Measurements from ENCODE around the gene RALGAPA1.
"Not testable (repeated sequence)": the region's sequence is repeated elsewhere in the genome, so short reads cannot be mapped to it uniquely, and the experiment has no call there.

RALGAPA1 gene

DNA sequence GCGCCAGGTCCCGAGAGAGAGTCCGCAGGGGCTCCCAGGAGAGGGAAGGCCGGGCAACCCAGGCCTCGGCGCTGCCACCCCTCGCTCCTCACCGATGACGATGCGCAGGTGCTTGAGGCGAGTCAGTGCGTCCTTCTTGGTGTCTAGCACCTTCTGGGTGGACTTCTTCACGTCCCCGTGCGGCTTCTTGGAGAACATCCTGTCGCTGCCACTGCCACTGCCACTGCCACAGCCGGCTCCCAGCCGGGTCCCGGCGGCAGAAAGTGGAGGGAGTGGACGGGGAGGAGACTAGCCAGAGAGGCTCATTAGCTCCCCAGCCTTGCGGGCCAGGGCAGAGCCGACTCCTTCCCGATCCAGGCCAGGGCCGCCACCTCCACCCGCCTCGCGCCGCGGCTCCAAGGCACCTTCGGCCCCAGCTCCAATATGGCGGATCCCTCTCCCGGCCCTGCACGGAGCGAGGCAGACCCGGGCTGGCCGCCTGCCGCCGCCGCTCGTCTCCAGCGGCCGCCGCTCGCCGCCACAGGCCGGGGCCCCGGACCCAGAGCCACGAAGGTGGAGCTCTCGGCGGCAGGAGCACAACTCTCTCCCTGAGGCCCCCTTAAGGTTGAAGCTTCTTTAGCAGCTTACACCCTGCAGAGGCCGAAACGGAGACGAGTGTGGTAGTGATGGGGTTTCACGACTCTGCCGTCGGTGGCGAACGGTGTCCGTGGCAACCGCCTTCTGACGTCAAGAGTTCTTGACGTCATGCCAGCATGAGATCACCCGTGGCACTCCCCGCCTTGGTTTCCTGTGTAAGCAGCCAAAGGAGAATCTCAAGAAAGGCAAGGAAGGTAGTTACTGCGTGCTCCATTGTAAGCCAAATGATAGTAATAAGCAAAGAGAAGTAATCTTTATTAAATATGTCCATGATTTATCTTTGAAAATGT is at the start of gene RALGAPA1:
Gene RALGAPA1 (minus strand): TSS at position 658 of the 926 bp plus-strand sequence. CDS start 460 bp downstream, at position 198.
- TF ChIP-seq, protein P1, sequence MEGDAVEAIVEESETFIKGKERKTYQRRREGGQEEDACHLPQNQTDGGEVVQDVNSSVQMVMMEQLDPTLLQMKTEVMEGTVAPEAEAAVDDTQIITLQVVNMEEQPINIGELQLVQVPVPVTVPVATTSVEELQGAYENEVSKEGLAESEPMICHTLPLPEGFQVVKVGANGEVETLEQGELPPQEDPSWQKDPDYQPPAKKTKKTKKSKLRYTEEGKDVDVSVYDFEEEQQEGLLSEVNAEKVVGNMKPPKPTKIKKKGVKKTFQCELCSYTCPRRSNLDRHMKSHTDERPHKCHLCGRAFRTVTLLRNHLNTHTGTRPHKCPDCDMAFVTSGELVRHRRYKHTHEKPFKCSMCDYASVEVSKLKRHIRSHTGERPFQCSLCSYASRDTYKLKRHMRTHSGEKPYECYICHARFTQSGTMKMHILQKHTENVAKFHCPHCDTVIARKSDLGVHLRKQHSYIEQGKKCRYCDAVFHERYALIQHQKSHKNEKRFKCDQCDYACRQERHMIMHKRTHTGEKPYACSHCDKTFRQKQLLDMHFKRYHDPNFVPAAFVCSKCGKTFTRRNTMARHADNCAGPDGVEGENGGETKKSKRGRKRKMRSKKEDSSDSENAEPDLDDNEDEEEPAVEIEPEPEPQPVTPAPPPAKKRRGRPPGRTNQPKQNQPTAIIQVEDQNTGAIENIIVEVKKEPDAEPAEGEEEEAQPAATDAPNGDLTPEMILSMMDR (IDR thresholded peaks at IDR 0.05; ENCODE audit: unreplicated experiment in 3 of 3) = peak; percentile 40 to 41 (median 41)
- peak within 1 kb of the TSS; percentile 96 to 99 (median 98) for H3K4me3 Mint-ChIP-seq
- peaks cover 21% of the 10 kb centered on the region for H3K4me1 Mint-ChIP-seq
- not testable (repeated sequence) for H3K36me3 Mint-ChIP-seq (ENCODE audit: low read depth); H3K9me3 Mint-ChIP-seq; H3K27me3 Mint-ChIP-seq (ENCODE audit: low read depth)
- peak within 1 kb of the TSS; percentile 71 to 96 (median 83) for H3K27ac Mint-ChIP-seq

DNA sequence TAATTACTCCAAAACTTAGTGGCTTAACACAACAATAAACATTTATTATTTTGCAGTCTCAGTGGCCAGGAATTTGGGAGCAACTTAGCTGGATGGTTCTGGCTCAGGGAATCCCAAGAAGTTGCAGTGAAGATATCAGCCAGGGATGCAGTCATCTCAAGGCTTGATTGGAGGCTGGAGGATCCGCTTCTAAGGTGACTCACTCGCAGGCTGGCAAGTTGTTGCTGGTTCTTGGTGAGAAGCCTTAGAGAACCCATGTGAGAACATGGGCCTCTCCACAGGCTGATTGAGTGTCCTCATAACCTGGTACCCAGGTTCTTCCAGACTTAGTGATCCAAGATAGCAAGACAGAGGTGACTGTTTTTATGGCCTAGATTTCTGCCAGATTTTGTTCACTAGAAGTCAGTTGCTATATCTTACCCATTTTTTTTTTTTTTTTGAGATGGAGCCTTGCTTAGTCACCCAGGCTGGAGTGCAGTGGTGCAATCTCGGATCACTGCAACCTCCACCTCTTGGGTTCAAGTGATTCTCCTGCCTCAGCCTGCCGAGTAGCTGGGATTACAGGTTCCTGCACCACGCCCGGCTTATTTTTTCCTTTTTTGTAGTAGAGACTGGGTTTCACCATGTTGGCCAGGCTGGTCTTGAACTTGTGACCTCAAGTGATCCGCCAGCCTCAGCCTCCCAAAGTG is 49.6 kb upstream of the RALGAPA1 start:
- Mint-ChIP-seq H3K4me1 (peaks cover 36% of the 10 kb centered on the region), H3K36me3 (ENCODE audit: low read depth) (peaks cover 47% of the 10 kb centered on the region), H3K27me3 (ENCODE audit: low read depth) (no peaks in the 10 kb centered on the region), H3K9me3 (peaks cover 3% of the 10 kb centered on the region), H3K27ac (no peak overlapping the region), H3K4me3 (no peak overlapping the region)
- TF ChIP-seq, protein P1 (IDR thresholded peaks at IDR 0.05; ENCODE audit: unreplicated experiment in 3 of 3) = no peak

DNA sequence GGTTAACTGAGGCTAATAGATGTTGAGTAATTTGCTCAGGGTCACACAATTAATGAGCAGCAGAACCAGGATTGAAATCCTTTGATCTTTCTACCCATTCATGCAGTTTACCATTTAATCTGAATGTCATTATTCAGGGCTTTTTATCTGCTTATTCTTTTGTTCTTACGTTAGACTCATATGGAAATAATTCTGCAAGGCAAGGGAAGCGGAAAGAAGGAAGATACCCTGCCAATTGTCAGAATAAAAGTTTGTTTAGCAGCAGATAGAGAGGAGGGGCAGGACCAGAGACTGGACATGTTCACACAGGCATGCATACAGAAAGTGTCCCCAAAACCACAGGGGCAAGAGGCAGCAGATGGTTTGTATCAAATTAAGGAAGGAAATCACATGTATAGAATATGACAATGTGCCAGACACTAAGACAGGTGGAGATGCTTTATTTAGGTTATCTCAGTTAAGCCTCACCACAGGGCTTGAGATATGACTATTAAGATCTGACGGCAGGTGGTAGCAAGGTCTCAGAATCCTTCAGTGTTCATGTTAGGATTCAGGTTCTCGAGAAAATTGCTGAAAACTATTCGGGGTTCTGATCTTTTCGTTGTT is 46.9 kb upstream of the RALGAPA1 start:
- Mint-ChIP-seq H3K4me3 (no peak overlapping the region), H3K27ac (peak overlapping the region; percentile 2 to 47 (median 46)), H3K4me1 (peaks cover 31% of the 10 kb centered on the region), H3K36me3 (ENCODE audit: low read depth) (peaks cover 57% of the 10 kb centered on the region), H3K27me3 (ENCODE audit: low read depth) (no peaks in the 10 kb centered on the region), H3K9me3 (peaks cover 12% of the 10 kb centered on the region)
- TF ChIP-seq, protein P1 (IDR thresholded peaks at IDR 0.05; ENCODE audit: unreplicated experiment in 3 of 3) = no peak

DNA sequence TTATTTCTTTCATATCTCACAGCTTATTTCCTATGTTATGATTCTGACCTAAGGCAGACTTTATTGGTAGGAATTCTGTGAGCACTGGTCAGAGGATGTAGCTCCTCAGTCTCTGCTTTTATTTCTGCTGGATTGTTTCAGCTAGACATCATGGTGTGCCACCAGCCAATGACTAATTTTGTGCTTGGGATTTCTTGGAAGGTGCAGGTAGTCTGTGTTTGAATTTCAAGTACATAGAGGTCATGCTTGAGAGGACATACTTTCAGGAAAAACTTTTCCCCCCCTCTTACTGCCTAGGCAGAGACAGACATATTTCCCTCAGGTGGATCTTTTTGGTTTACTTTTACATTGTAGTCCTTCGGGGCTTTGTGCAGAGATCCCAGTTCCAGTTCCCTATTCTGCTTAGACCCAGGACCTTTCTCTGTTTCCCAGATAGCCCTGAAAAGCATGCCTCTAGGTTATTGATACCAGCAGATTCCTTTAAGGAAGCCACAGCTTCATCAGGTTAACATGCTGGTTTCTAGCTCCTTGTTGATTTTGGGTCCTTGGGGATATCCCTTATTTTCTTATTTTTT is 45.7 kb upstream of the RALGAPA1 start:
- no peak overlapping the region for H3K4me3 Mint-ChIP-seq
- H3K36me3 Mint-ChIP-seq (ENCODE audit: low read depth) = peaks cover 67% of the 10 kb centered on the region
- TF ChIP-seq, protein P1 (IDR thresholded peaks at IDR 0.05; ENCODE audit: unreplicated experiment in 3 of 3) = no peak
- no peaks in the 10 kb centered on the region for H3K27me3 Mint-ChIP-seq (ENCODE audit: low read depth)
- peaks cover 23% of the 10 kb centered on the region for H3K4me1 Mint-ChIP-seq
- H3K9me3 Mint-ChIP-seq = peaks cover 14% of the 10 kb centered on the region
- H3K27ac Mint-ChIP-seq = no peak overlapping the region

DNA sequence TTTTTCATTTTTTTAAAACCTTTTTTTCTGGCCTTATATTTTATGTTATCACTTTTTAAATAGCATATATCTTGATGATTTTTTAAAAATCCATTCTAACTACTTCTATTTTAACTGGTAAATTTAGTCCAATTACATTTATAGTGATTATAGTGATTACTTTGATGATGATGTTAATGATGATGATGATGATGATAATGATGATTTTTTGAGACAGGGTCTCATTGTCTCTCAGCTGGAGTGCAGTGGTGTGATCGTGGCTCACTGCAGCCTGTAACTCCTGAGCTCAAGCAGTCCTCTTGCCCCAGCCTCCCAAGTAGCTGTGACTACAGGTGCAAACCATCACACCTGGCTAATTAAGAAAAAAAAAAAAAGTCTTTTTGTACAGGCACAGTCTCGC is 44.1 kb upstream of the RALGAPA1 start:
- H3K27ac Mint-ChIP-seq = no peak overlapping the region
- peaks cover 14% of the 10 kb centered on the region for H3K9me3 Mint-ChIP-seq
- TF ChIP-seq, protein P1 (IDR thresholded peaks at IDR 0.05; ENCODE audit: unreplicated experiment in 3 of 3) = no peak
- H3K27me3 Mint-ChIP-seq (ENCODE audit: low read depth) = no peaks in the 10 kb centered on the region
- peaks cover 21% of the 10 kb centered on the region for H3K4me1 Mint-ChIP-seq
- H3K4me3 Mint-ChIP-seq = no peak overlapping the region
- H3K36me3 Mint-ChIP-seq (ENCODE audit: low read depth) = peaks cover 71% of the 10 kb centered on the region

All from nephron (organoid).